ENCODE data around the gene SNAP47. TPM values are rescaled to one million over a fixed set of nuclear protein-coding genes. Genes with fewer than 3 reads are reported as not detected.

The SNAP47 gene, protein sequence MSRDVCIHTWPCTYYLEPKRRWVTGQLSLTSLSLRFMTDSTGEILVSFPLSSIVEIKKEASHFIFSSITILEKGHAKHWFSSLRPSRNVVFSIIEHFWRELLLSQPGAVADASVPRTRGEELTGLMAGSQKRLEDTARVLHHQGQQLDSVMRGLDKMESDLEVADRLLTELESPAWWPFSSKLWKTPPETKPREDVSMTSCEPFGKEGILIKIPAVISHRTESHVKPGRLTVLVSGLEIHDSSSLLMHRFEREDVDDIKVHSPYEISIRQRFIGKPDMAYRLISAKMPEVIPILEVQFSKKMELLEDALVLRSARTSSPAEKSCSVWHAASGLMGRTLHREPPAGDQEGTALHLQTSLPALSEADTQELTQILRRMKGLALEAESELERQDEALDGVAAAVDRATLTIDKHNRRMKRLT
- polyA plus RNA-seq (2012; ENCODE audit: insufficient read length, low read depth), result 48.7 TPM

DNA sequence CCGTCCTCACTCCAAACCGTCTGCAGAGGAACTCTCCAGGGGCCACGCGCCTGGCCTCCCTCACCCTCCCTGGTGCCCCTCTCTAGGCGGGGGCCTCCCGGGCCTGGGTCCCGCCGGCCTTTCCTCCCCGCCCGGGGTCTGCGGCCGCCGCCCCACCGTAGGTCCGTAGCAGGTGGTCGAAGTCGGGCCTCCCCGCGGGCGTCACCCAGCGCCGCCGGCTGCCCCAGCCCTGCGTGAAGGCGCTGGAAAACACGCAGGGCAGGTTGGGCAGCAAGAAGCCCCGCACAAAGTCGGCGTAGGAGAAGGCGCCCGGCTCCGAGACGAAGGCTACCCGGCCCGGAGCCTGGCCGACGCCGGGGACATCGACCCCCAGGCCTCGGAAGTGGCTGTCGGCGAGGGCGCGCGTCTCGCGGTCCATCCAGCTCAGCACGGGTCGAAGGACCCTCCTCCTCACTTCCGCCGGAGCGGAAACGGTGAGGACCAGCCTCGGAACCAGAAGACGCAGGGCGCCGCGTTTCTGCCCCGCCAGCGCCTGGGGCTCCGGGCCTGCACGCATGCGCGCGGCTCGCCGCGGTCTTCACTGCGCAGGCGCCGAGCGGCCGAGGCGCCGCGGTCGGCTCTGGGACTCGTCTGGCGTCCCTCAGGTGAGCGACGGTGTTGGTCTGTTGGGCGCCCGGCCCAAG lies at the start of gene SNAP47, which contains the start of gene JMJD4:
Gene SNAP47, plus strand, starts transcription at position 580 of the 683 bp plus-strand sequence. CDS start 12,302 bp downstream, outside the sequence.
Gene JMJD4, minus strand, starts transcription at position 447 of the 683 bp plus-strand sequence. Its CDS starts 29 bp downstream, at position 418.
- TF ChIP-seq SIN3A (IDR thresholded peaks at IDR 0.05; ENCODE audit: borderline replicate concordance, insufficient read depth, low read length) (no peak; the same call in 1 of the 2 replicates), POLR2AphosphoS5 (IDR thresholded peaks at IDR 0.05; ENCODE audit: low read depth, low read length) (peak; percentile 88), FOXP2 (optimal IDR thresholded peaks at IDR 0.05; ENCODE audit: borderline replicate concordance, extremely low read depth, extremely low read length, insufficient read depth) (no peak), TAF1 (IDR thresholded peaks at IDR 0.05; ENCODE audit: borderline replicate concordance, insufficient read depth, low read length) (peak; percentile 89; the same call in 1 of the 2 replicates)
- TF ChIP-seq, protein P1, sequence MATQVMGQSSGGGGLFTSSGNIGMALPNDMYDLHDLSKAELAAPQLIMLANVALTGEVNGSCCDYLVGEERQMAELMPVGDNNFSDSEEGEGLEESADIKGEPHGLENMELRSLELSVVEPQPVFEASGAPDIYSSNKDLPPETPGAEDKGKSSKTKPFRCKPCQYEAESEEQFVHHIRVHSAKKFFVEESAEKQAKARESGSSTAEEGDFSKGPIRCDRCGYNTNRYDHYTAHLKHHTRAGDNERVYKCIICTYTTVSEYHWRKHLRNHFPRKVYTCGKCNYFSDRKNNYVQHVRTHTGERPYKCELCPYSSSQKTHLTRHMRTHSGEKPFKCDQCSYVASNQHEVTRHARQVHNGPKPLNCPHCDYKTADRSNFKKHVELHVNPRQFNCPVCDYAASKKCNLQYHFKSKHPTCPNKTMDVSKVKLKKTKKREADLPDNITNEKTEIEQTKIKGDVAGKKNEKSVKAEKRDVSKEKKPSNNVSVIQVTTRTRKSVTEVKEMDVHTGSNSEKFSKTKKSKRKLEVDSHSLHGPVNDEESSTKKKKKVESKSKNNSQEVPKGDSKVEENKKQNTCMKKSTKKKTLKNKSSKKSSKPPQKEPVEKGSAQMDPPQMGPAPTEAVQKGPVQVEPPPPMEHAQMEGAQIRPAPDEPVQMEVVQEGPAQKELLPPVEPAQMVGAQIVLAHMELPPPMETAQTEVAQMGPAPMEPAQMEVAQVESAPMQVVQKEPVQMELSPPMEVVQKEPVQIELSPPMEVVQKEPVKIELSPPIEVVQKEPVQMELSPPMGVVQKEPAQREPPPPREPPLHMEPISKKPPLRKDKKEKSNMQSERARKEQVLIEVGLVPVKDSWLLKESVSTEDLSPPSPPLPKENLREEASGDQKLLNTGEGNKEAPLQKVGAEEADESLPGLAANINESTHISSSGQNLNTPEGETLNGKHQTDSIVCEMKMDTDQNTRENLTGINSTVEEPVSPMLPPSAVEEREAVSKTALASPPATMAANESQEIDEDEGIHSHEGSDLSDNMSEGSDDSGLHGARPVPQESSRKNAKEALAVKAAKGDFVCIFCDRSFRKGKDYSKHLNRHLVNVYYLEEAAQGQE (IDR thresholded peaks at IDR 0.05; ENCODE audit: insufficient read depth in 1 of 2, low read depth in 2 of 2, low read length in 2 of 2), result 0 out of 4 replicates have a peak, but pooled peaks of 1 of the 2 experiments have one; percentile 5

DNA sequence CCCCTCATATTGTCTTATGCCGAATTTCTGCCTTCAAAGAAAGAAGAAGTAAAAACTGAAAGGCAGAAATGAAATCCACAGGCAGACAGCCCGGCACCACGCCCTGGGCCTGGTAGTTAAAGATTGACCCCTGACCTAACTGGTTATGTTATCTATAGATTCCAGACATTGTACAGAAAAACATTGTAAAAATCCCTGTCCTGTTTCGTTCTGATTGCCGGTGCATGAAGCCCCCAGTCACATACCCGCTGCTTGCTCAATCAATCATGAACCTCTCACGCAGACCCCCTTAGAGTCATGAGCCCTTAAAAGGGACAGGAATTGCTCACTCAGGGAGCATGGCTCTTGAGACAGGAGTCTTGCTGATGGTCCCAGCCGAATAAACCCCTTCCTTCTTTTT lies 49.4 kb upstream of the SNAP47 start:
- TF ChIP-seq FOXP2 (optimal IDR thresholded peaks at IDR 0.05; ENCODE audit: borderline replicate concordance, extremely low read depth, extremely low read length, insufficient read depth), result no peak
- TF ChIP-seq, protein P1 (IDR thresholded peaks at IDR 0.05; ENCODE audit: insufficient read depth in 1 of 2, low read depth in 2 of 2, low read length in 2 of 2), result no peak
- TF ChIP-seq POLR2AphosphoS5 (IDR thresholded peaks at IDR 0.05; ENCODE audit: low read depth, low read length), result no peak
- TF ChIP-seq SIN3A (IDR thresholded peaks at IDR 0.05; ENCODE audit: borderline replicate concordance, insufficient read depth, low read length), result no peak
- no peak for TF ChIP-seq TAF1 (IDR thresholded peaks at IDR 0.05; ENCODE audit: borderline replicate concordance, insufficient read depth, low read length)

DNA sequence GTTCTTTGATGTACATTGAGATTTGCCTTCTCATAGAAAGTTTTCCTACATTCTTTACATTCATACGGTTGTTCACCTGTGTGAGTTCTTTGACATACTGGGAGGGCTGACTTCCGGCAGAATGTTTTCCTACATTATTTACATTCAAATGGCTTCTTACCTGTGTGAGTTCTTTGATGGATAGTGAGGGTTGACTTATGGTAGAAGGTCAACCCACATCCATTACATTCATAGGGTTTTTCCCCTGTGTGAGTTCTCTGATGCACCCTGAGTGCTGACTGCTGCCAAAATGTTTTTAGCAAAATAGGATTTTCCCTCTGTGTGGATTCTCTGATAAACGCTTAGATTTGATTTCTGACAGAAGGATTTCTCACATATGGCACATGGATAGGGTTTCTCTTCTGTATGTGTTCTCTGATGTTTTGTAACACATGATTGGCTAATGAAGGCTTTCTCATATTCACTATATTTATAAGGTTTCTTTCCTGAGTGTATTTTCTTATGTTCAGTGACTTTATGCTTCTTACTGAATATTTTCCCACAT lies 37.8 kb upstream of the SNAP47 start:
- TF ChIP-seq, protein P1 (IDR thresholded peaks at IDR 0.05; ENCODE audit: insufficient read depth in 1 of 2, low read depth in 2 of 2, low read length in 2 of 2), result no peak
- TF ChIP-seq SIN3A (IDR thresholded peaks at IDR 0.05; ENCODE audit: borderline replicate concordance, insufficient read depth, low read length) (no peak), FOXP2 (optimal IDR thresholded peaks at IDR 0.05; ENCODE audit: borderline replicate concordance, extremely low read depth, extremely low read length, insufficient read depth) (no peak), POLR2AphosphoS5 (IDR thresholded peaks at IDR 0.05; ENCODE audit: low read depth, low read length) (no peak), TAF1 (IDR thresholded peaks at IDR 0.05; ENCODE audit: borderline replicate concordance, insufficient read depth, low read length) (no peak)

DNA sequence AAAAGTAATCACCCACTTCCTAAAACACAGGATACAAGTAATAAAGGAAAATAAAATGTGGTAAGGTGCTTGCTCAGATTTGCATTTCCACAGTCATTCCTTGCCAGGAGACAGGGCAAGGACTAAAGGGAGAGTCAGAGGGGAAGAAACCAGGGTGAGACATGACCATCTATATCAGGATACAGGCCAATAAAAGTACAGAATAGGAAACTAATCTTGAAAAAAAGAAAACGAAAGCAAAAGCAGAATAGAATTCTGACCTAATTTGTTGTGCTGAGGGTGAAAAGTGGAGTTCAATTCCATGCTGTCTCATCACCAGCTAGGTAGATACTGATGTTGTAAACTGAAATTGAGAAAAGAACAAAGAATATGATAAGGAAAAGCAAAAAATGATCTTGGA lies 27.4 kb upstream of the SNAP47 start:
- no peak for TF ChIP-seq FOXP2 (optimal IDR thresholded peaks at IDR 0.05; ENCODE audit: borderline replicate concordance, extremely low read depth, extremely low read length, insufficient read depth)
- TF ChIP-seq, protein P1 (IDR thresholded peaks at IDR 0.05; ENCODE audit: insufficient read depth in 1 of 2, low read depth in 2 of 2, low read length in 2 of 2), result no peak
- TF ChIP-seq SIN3A (IDR thresholded peaks at IDR 0.05; ENCODE audit: borderline replicate concordance, insufficient read depth, low read length), result no peak
- TF ChIP-seq POLR2AphosphoS5 (IDR thresholded peaks at IDR 0.05; ENCODE audit: low read depth, low read length), result no peak
- no peak for TF ChIP-seq TAF1 (IDR thresholded peaks at IDR 0.05; ENCODE audit: borderline replicate concordance, insufficient read depth, low read length)

Data from PFSK-1 (cell line).